GM20000 (cell line): ENCODE results near the gene NAA60.

Source experiments
- DNase-seq: peaks from one replicate; pipeline ENCODE4 v3.0.0; 2012; ENCODE audit warnings: low spot score
- CTCF ChIP-seq: IDR thresholded peaks from 2 replicates; pipeline ENCODE4 v1.5.1; 2012; ENCODE audit warnings: mild to moderate bottlenecking, control low read depth; ENCODE audit errors: extremely low read depth, missing control alignments

Gene NAA60

GRCh38 chr16:3509470-3509928, 66.0 kb downstream of the NAA60 start:
- no peak for DNase-seq
- TF ChIP-seq CTCF = no peak

- TF ChIP-seq CTCF = no peak
Measured at GRCh38 chr16:3510416-3510815, 66.9 kb downstream of the NAA60 start.

GRCh38 chr16:3511286-3512180, 68.1 kb downstream of the NAA60 start:
- DNase-seq = no peak
- TF ChIP-seq CTCF = no peak

More at GRCh38 chr16:3510416-3510815, 66.9 kb downstream of the NAA60 start:
- DNase-seq = no peak

- DNase-seq = no peak
- no peak for TF ChIP-seq CTCF
Measured at GRCh38 chr16:3513892-3514583, 70.6 kb downstream of the NAA60 start.

GRCh38 chr16:3514621-3515020, 71.1 kb downstream of the NAA60 start:
- DNase-seq = no peak

GRCh38 chr16:3515897-3516296, 72.4 kb downstream of the NAA60 start:
- TF ChIP-seq CTCF = no peak
- no peak for DNase-seq

More at GRCh38 chr16:3514621-3515020, 71.1 kb downstream of the NAA60 start:
- TF ChIP-seq CTCF = no peak
